ENCODE results near the gene SNED1.

DNA sequence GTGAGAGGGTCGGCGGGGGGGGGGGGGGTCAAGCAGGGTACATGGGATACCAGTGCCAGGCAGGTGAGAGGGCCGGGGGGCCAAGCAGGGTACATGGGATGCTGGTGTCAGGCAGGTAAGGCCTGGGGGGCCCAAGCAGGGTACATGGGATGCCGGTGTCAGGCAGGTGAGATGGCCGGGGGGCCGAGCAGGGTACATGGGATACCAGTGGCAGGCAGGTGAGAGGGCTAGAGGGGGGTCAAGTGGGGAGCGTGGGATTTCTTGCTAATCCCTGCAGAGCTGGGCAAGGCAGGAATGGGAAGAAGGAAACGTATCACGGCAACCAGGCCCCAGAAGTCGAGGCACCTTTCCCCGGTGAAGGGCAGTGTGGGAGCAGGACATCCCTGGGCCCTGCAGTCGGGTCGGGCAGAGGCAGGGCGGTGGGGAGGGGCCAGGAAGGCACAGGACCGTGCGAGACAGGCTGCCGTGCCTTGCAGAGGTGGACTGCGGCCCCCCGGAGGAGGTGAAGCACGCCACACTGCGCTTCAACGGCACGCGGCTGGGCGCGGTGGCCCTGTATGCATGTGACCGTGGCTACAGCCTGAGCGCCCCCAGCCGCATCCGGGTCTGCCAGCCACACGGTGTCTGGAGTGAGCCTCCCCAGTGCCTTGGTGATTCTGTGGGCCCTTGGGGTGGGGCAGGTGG is 54.4 kb downstream of the SNED1 start:
- TF ChIP-seq, protein P1, sequence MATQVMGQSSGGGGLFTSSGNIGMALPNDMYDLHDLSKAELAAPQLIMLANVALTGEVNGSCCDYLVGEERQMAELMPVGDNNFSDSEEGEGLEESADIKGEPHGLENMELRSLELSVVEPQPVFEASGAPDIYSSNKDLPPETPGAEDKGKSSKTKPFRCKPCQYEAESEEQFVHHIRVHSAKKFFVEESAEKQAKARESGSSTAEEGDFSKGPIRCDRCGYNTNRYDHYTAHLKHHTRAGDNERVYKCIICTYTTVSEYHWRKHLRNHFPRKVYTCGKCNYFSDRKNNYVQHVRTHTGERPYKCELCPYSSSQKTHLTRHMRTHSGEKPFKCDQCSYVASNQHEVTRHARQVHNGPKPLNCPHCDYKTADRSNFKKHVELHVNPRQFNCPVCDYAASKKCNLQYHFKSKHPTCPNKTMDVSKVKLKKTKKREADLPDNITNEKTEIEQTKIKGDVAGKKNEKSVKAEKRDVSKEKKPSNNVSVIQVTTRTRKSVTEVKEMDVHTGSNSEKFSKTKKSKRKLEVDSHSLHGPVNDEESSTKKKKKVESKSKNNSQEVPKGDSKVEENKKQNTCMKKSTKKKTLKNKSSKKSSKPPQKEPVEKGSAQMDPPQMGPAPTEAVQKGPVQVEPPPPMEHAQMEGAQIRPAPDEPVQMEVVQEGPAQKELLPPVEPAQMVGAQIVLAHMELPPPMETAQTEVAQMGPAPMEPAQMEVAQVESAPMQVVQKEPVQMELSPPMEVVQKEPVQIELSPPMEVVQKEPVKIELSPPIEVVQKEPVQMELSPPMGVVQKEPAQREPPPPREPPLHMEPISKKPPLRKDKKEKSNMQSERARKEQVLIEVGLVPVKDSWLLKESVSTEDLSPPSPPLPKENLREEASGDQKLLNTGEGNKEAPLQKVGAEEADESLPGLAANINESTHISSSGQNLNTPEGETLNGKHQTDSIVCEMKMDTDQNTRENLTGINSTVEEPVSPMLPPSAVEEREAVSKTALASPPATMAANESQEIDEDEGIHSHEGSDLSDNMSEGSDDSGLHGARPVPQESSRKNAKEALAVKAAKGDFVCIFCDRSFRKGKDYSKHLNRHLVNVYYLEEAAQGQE (IDR thresholded peaks at IDR 0.05; ENCODE audit: insufficient read depth in 1 of 2, low read depth in 2 of 2, low read length in 2 of 2), result no peak
- no peak for TF ChIP-seq POLR2AphosphoS5 (IDR thresholded peaks at IDR 0.05; ENCODE audit: low read depth, low read length)
- TF ChIP-seq SIN3A (IDR thresholded peaks at IDR 0.05; ENCODE audit: borderline replicate concordance, insufficient read depth, low read length), result no peak
- no peak for TF ChIP-seq TAF1 (IDR thresholded peaks at IDR 0.05; ENCODE audit: borderline replicate concordance, insufficient read depth, low read length)
- TF ChIP-seq FOXP2 (optimal IDR thresholded peaks at IDR 0.05; ENCODE audit: borderline replicate concordance, extremely low read depth, extremely low read length, insufficient read depth), result no peak
